A549 (cell line): ENCODE results near the gene PLEKHG3. TPM values are rescaled to one million over a fixed set of nuclear protein-coding genes. Genes with fewer than 3 reads are reported as not detected.

Experiments used
- ATAC-seq, 2 experiments: fragments of 200-7000 bp in 1 of 2; fragments of >200 bp in 1 of 2; cut with Nextera tagmentation in 1 of 2; cut with Tn5 transposase in 1 of 2; 3 replicates each; pipeline versions ENCODE4 v1.8.0 to v1.9.1; 2018 to 2020; ENCODE audit warnings: mild to moderate bottlenecking in 1 of 2, moderate library complexity in 1 of 2
- CTCF ChIA-PET: fragments of 300-600 bp; sonication (Branson Sonifier 250); formaldehyde crosslinking; extraction: SDS; loops from one replicate; lab custom pipeline; 2021; ENCODE audit warnings: antibody characterized with exemption, inconsistent platforms; lab: Yijun Ruan, JAX
- POLR2A ChIA-PET: fragments of 350-600 bp; formaldehyde crosslinking; extraction: SDS; loops from one replicate; lab custom pipeline; 2021; ENCODE audit warnings: antibody characterized with exemption, inconsistent platforms; lab: Yijun Ruan, JAX
- DNase-seq, 2 experiments: peaks; one replicate each; pipeline versions ENCODE4 v3.0.0 to v3.0.0-alpha.2; 2011 to 2016; ENCODE audit warnings: low read depth in 1 of 2, low spot score in 1 of 2
- FAIRE-seq: peaks from 2 replicates; lab custom pipeline; 2011; peaks lifted over from hg19 to GRCh38; lab: Jason Lieb, UNC
- H3K27ac ChIP-seq, 2 experiments: fragments of >200 bp; sonication (Bioruptor Twin); formaldehyde crosslinking; 3 replicates each; pipeline ENCODE4 v1.5.1; 2016 to 2017
- H3K4me1 ChIP-seq: fragments of >200 bp; sonication (Bioruptor Twin); formaldehyde crosslinking; 3 replicates; pipeline ENCODE4 v1.6.1; 2016
- H3K4me2 ChIP-seq: fragments of >200 bp; sonication (Bioruptor Twin); formaldehyde crosslinking; 3 replicates; pipeline ENCODE4 v1.6.1; 2016
- H3K4me3 ChIP-seq: fragments of >200 bp; sonication (Bioruptor Twin); formaldehyde crosslinking; 3 replicates; pipeline ENCODE4 v1.5.1; 2016
- H3K9me3 ChIP-seq: fragments of >200 bp; sonication (Bioruptor Twin); formaldehyde crosslinking; 3 replicates; pipeline ENCODE4 v1.6.1; 2016
- CBX2 ChIP-seq: fragments of 200-600 bp; sonication (generic); IDR thresholded peaks from 2 replicates; pipeline ENCODE4 v1.6.1; 2016; ENCODE audit warnings: low read depth, mild to moderate bottlenecking, borderline replicate concordance
- CHD2 ChIP-seq: fragments of 150-350 bp; IDR thresholded peaks from 2 replicates; pipeline ENCODE4 v1.6.1; 2014; ENCODE audit warnings: low read length; ENCODE audit not compliant: partially characterized antibody
- EHF ChIP-seq: fragments of 250-450 bp; sonication (Bioruptor Pico); IDR thresholded peaks from 2 replicates; pipeline ENCODE4 v1.5.0; 2020; ENCODE audit warnings: mild to moderate bottlenecking
- EHMT2 ChIP-seq: fragments of 200-600 bp; sonication (generic); IDR thresholded peaks from 2 replicates; pipeline ENCODE4 v1.6.1; 2016; ENCODE audit warnings: antibody characterized with exemption, low read depth, mild to moderate bottlenecking, moderate library complexity
- ELK1 ChIP-seq: fragments of 150-350 bp; IDR thresholded peaks from 2 replicates; pipeline ENCODE4 v1.6.1; 2014; ENCODE audit warnings: low read depth, mild to moderate bottlenecking, low read length
- FOSB ChIP-seq: fragments of 250-450 bp; sonication (Bioruptor Pico); IDR thresholded peaks from 2 replicates; pipeline ENCODE4 v1.5.0; 2020; ENCODE audit warnings: mild to moderate bottlenecking, moderate library complexity
- FOSL2 ChIP-seq, 2 experiments: fragments of 450-650 bp in 1 of 2; fragments of >200 bp in 1 of 2; sonication (Bioruptor Twin) in 1 of 2; formaldehyde crosslinking; IDR thresholded peaks; 2 replicates each; pipeline versions ENCODE4 v1.5.0 to v1.6.1; 2016 to 2020; ENCODE audit warnings: mild to moderate bottlenecking in 1 of 2, moderate library complexity in 1 of 2
- HDAC2 ChIP-seq: fragments of 200-600 bp; sonication (generic); IDR thresholded peaks from 2 replicates; pipeline ENCODE4 v1.6.1; 2016
- HEYL ChIP-seq: fragments of 250-450 bp; sonication (Bioruptor Pico); IDR thresholded peaks from 2 replicates; pipeline ENCODE4 v1.8.0; 2021; ENCODE audit warnings: mild to moderate bottlenecking, moderate library complexity
- HMGXB4 ChIP-seq: fragments of 250-450 bp; sonication (Bioruptor Pico); IDR thresholded peaks from 2 replicates; pipeline ENCODE4 v1.5.0; 2021; ENCODE audit warnings: mild to moderate bottlenecking, moderate library complexity, borderline replicate concordance
- HOXB13 ChIP-seq: fragments of 250-450 bp; sonication (Bioruptor Pico); IDR thresholded peaks from 2 replicates; pipeline ENCODE4 v1.5.0; 2020; ENCODE audit warnings: low read depth, mild to moderate bottlenecking, moderate library complexity
- JUNB ChIP-seq: fragments of >200 bp; sonication (Bioruptor Twin); formaldehyde crosslinking; IDR thresholded peaks from 2 replicates; pipeline ENCODE4 v1.6.1; 2016
- KDM1A ChIP-seq: fragments of 200-600 bp; sonication (generic); IDR thresholded peaks from 2 replicates; pipeline ENCODE4 v1.6.1; 2016; ENCODE audit warnings: low read depth, mild to moderate bottlenecking
- MAFK ChIP-seq: fragments of 450-650 bp; IDR thresholded peaks from 2 replicates; pipeline ENCODE4 v1.6.1; 2014; ENCODE audit not compliant: partially characterized antibody
- MAX ChIP-seq: IDR thresholded peaks from 2 replicates; pipeline ENCODE4 v1.6.1; 2012
- NPAS2 ChIP-seq: fragments of 250-450 bp; sonication (Bioruptor Pico); IDR thresholded peaks from 2 replicates; pipeline ENCODE4 v1.8.0; 2022; ENCODE audit warnings: mild to moderate bottlenecking, moderate library complexity, borderline replicate concordance
- PBX3 ChIP-seq: IDR thresholded peaks from 2 replicates; pipeline ENCODE4 v1.6.1; 2012
- PHF8 ChIP-seq: fragments of 200-600 bp; sonication (generic); IDR thresholded peaks from 2 replicates; pipeline ENCODE4 v1.6.1; 2016; ENCODE audit warnings: low read depth, mild to moderate bottlenecking, antibody characterized with exemption, moderate library complexity, borderline replicate concordance
- REST ChIP-seq: fragments of 200-600 bp; sonication (generic); IDR thresholded peaks from 2 replicates; pipeline ENCODE4 v1.6.1; 2016; ENCODE audit warnings: antibody characterized with exemption, mild to moderate bottlenecking, moderate library complexity
- SREBF2 ChIP-seq: fragments of 450-650 bp; IDR thresholded peaks from 2 replicates; pipeline ENCODE4 v1.6.1; 2014; ENCODE audit warnings: mild to moderate bottlenecking, moderate library complexity
- ZC3H11A ChIP-seq: fragments of 450-650 bp; IDR thresholded peaks from 2 replicates; pipeline ENCODE4 v1.6.1; 2014; ENCODE audit warnings: antibody characterized with exemption, mild to moderate bottlenecking
- ZFP36 ChIP-seq: fragments of 450-650 bp; IDR thresholded peaks from 2 replicates; pipeline ENCODE4 v1.6.1; 2014; ENCODE audit warnings: borderline replicate concordance; ENCODE audit not compliant: partially characterized antibody
- ZSCAN20 ChIP-seq: fragments of 250-450 bp; sonication (Bioruptor Pico); IDR thresholded peaks from 2 replicates; pipeline ENCODE4 v1.8.0; 2022; ENCODE audit warnings: mild to moderate bottlenecking, moderate library complexity
- WGBS: methylation state at CpG from one replicate; pipeline ENCODE4 v1.1.6; 2017; ENCODE audit errors: missing lambda C conversion rate; 5-methylcytosine and 5-hydroxymethylcytosine counted together
- polyA plus RNA-seq, 4 experiments: library from polyadenylated mRNA; depleted of rRNA in 3 of 4; stranded (reverse); fragments of >200 nt; fragmentation: RNase III in 1 of 4; extraction: RNeasy Plus Mini Kit Qiagen cat#74134 plus additional on column Dnase treatment in 1 of 4; gene quantifications; 2 replicates in 3 of 4; 3 replicates in 1 of 4; pipeline ENCODE4 v1.2.3, GENCODE V29; 2011 to 2017

The PLEKHG3 gene
- polyA plus RNA-seq, 2 of the 4 experiments (the other 2 are of a cell fraction) = 21.9 to 30.5 TPM

GRCh38 chr14:64715628-64716412 lies 11.6 kb downstream of the PLEKHG3 start:
- peaks cover 56% of the 10 kb centered on the region for H3K4me1 ChIP-seq
- TF ChIP-seq MAX = no peak
- TF ChIP-seq ZFP36 = no peak
- no peak for TF ChIP-seq KDM1A
- TF ChIP-seq JUNB = no peak
- no peak for TF ChIP-seq ZSCAN20 (CRISPR knock-in tag)
- no peak for TF ChIP-seq HEYL (CRISPR knock-in tag)
- TF ChIP-seq EHF (CRISPR knock-in tag) = no peak
- no peak for TF ChIP-seq CHD2
- no peak for TF ChIP-seq HDAC2
- no peak overlapping the region for H3K4me3 ChIP-seq
- ChIA-PET CTCF (interaction anchor here (1.5 to 1.6 kb wide), 2 partner anchors 34 to 44 kb away, joined by 3 to 4 read pairs; no protein-coding TSS in a partner anchor), POLR2A (no interaction called here)
- H3K4me2 ChIP-seq = no peak overlapping the region
- no peak for ATAC-seq
- 96% methylated on average over 20 of the region's 22 CpGs for WGBS
- FAIRE-seq = no peak
- H3K27ac ChIP-seq = peak overlapping the region in 1 of 2 experiments; percentile 84; a peak in 3 of 6 replicates
- H3K9me3 ChIP-seq = peaks cover 25% of the 10 kb centered on the region
- no peak for DNase-seq

- TF ChIP-seq NPAS2 (CRISPR knock-in tag) (no peak), MAFK (peak; percentile 25), CBX2 (no peak), FOSL2 (IDR thresholded peaks at IDR 0.05) (no peak), FOSL2 (CRISPR knock-in tag; IDR thresholded peaks at IDR 0.05) (peak; percentile 48), HOXB13 (no peak), JUNB (peak; percentile 20; the same call in 1 of the 2 replicates), MAX (peak; percentile 64)
- TF ChIP-seq, all 56 proteins: peak for 4
- H3K4me2 ChIP-seq = peak overlapping the region; percentile 61
- FAIRE-seq = no peak
- POLR2A ChIA-PET = interaction anchor here (0.9 kb wide), 1 partner anchor 177 kb away, joined by 3 read pairs; the partner anchor contains the start of gene HSPA2
- peak in 1 of 2 experiments; percentile 56 for DNase-seq
- no peak for ATAC-seq
- peaks cover 77% of the 10 kb centered on the region for H3K4me1 ChIP-seq
- peaks cover 16% of the 10 kb centered on the region for H3K9me3 ChIP-seq
- CTCF ChIA-PET = interaction anchor here (1.0 to 3.3 kb wide), 5 partner anchors 12 to 81 kb away, joined by 3 to 22 read pairs (median 7); partner anchors contain the start of gene PLEKHG3
- WGBS = 12% methylated on average over 6 of the region's 6 CpGs
- H3K4me3 ChIP-seq = no peak overlapping the region
- peak overlapping the region; percentile 81 to 84 for H3K27ac ChIP-seq
Measured at GRCh38 chr14:64717870-64718269, 13.6 kb downstream of the PLEKHG3 start.

GRCh38 chr14:64718762-64719161 lies 14.5 kb downstream of the PLEKHG3 start:
- DNase-seq (no peak), FAIRE-seq (no peak), ATAC-seq (no peak)
- 97% methylated on average over 7 of the region's 7 CpGs for whole genome bisulfite sequencing
- ChIA-PET CTCF (interaction anchor here (1.2 to 3.3 kb wide), 4 partner anchors 13 to 82 kb away, joined by 5 to 22 read pairs (median 8); partner anchors contain the start of gene PLEKHG3), POLR2A (no interaction called here)
- Histone ChIP-seq H3K9me3 (peaks cover 7% of the 10 kb centered on the region; the same call in 2 of the 3 replicates), H3K4me2 (peak overlapping the region; percentile 61), H3K4me1 (peaks cover 86% of the 10 kb centered on the region), H3K27ac (peak overlapping the region; percentile 81 to 84), H3K4me3 (no peak overlapping the region)
- TF ChIP-seq ELK1 (no peak), PBX3 (no peak), REST (no peak), FOSB (CRISPR knock-in tag) (no peak), MAX (no peak), PHF8 (no peak), EHMT2 (no peak), ZC3H11A (no peak), HMGXB4 (no peak), SREBF2 (no peak), KDM1A (no peak)
